ENCODE measurements around the gene LDHB.

The LDHB gene

GRCh38 chr12:21627924-21628323 is 29.7 kb downstream of the LDHB start:
- no peaks in the 10 kb centered on the region for H3K79me2 ChIP-seq (ENCODE audit: insufficient read depth, low read length)
- no peaks in the 10 kb centered on the region for H3K27me3 ChIP-seq (ENCODE audit: low read length)
- H3K36me3 ChIP-seq (ENCODE audit: low read length), result peaks cover 4% of the 10 kb centered on the region; the same call in 1 of the 2 replicates
- no peaks in the 10 kb centered on the region for H3K9me3 ChIP-seq (ENCODE audit: insufficient read depth, low read length)
- no peak for TF ChIP-seq EZH2phosphoT487 (conservative IDR thresholded peaks at IDR 0.05; ENCODE audit: low read length)
- no peak for TF ChIP-seq CTCF (IDR thresholded peaks at IDR 0.05; ENCODE audit: insufficient read depth, low read length, poor library complexity, severe bottlenecking)
- peaks cover 7% of the 10 kb centered on the region for H3F3A ChIP-seq (ENCODE audit: insufficient read depth)
- H2AFZ ChIP-seq (ENCODE audit: low read depth, low read length, severe bottlenecking), result no peak overlapping the region
- H4K20me1 ChIP-seq (ENCODE audit: low read depth, low read length), result no peaks in the 10 kb centered on the region
- no peak overlapping the region for H3K4me3 ChIP-seq (ENCODE audit: insufficient read depth, low read length, poor library complexity, severe bottlenecking)
- H3K9ac ChIP-seq (ENCODE audit: low read length), result no peak overlapping the region
- no peak overlapping the region for H3K27ac ChIP-seq (ENCODE audit: low read depth, low read length)
- no peaks in the 10 kb centered on the region for H3K9me2 ChIP-seq (replicated peaks; ENCODE audit: insufficient read depth, low read length)
- H3K4me2 ChIP-seq (ENCODE audit: low read depth, low read length, poor library complexity, severe bottlenecking), result no peak overlapping the region

DNA sequence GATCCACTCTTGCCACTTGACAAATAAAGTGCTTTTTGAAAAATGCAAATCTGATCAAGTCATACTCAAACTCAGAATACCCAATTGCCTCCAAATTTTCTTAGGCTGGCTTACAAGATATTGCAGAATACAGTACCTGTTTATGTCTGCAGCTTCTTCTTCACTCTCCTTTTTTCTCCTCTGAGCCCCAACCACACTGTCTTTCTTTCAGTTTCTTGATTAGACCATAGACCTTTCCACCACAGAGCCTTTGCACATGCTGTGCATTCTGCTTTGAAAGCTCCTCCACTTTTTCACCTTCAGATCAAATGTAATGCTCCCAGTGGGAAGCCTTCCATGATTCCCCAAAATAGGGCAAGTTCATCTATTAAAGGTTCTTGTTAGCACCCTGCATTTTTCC is 39.1 kb downstream of the LDHB start:
- H3K9me2 ChIP-seq (replicated peaks; ENCODE audit: insufficient read depth, low read length), result no peaks in the 10 kb centered on the region
- H3K4me3 ChIP-seq (ENCODE audit: insufficient read depth, low read length, poor library complexity, severe bottlenecking), result no peak overlapping the region
- no peak overlapping the region for H3K9ac ChIP-seq (ENCODE audit: low read length)
- H3F3A ChIP-seq (ENCODE audit: insufficient read depth), result no peaks in the 10 kb centered on the region
- no peaks in the 10 kb centered on the region for H4K20me1 ChIP-seq (ENCODE audit: low read depth, low read length)
- H3K79me2 ChIP-seq (ENCODE audit: insufficient read depth, low read length), result no peaks in the 10 kb centered on the region
- no peak overlapping the region for H2AFZ ChIP-seq (ENCODE audit: low read depth, low read length, severe bottlenecking)
- H3K9me3 ChIP-seq (ENCODE audit: insufficient read depth, low read length), result no peaks in the 10 kb centered on the region
- no peak overlapping the region for H3K27ac ChIP-seq (ENCODE audit: low read depth, low read length)
- H3K4me2 ChIP-seq (ENCODE audit: low read depth, low read length, poor library complexity, severe bottlenecking), result no peak overlapping the region
- no peaks in the 10 kb centered on the region for H3K27me3 ChIP-seq (ENCODE audit: low read length)
- no peaks in the 10 kb centered on the region for H3K36me3 ChIP-seq (ENCODE audit: low read length)
- no peak for TF ChIP-seq CTCF (IDR thresholded peaks at IDR 0.05; ENCODE audit: insufficient read depth, low read length, poor library complexity, severe bottlenecking)
- no peak for TF ChIP-seq EZH2phosphoT487 (conservative IDR thresholded peaks at IDR 0.05; ENCODE audit: low read length)

- Histone ChIP-seq H4K20me1 (ENCODE audit: low read depth, low read length) (no peaks in the 10 kb centered on the region), H3K27me3 (ENCODE audit: low read length) (no peaks in the 10 kb centered on the region), H3K4me2 (ENCODE audit: low read depth, low read length, poor library complexity, severe bottlenecking) (no peak overlapping the region), H2AFZ (ENCODE audit: low read depth, low read length, severe bottlenecking) (no peak overlapping the region), H3K9ac (ENCODE audit: low read length) (no peak overlapping the region), H3F3A (ENCODE audit: insufficient read depth) (no peaks in the 10 kb centered on the region), H3K36me3 (ENCODE audit: low read length) (no peaks in the 10 kb centered on the region), H3K4me3 (ENCODE audit: insufficient read depth, low read length, poor library complexity, severe bottlenecking) (no peak overlapping the region), H3K79me2 (ENCODE audit: insufficient read depth, low read length) (no peaks in the 10 kb centered on the region), H3K27ac (ENCODE audit: low read depth, low read length) (no peak overlapping the region), H3K9me2 (replicated peaks; ENCODE audit: insufficient read depth, low read length) (no peaks in the 10 kb centered on the region), H3K9me3 (ENCODE audit: insufficient read depth, low read length) (no peaks in the 10 kb centered on the region)
- TF ChIP-seq CTCF (IDR thresholded peaks at IDR 0.05; ENCODE audit: insufficient read depth, low read length, poor library complexity, severe bottlenecking), result no peak
These were observed 40.6 kb downstream of the LDHB start for GRCh38 chr12:21617030-21617429.

- H3K4me3 ChIP-seq (ENCODE audit: insufficient read depth, low read length, poor library complexity, severe bottlenecking), result no peak overlapping the region
- H3K27me3 ChIP-seq (ENCODE audit: low read length), result no peaks in the 10 kb centered on the region
- H3K79me2 ChIP-seq (ENCODE audit: insufficient read depth, low read length), result no peaks in the 10 kb centered on the region
- no peak overlapping the region for H2AFZ ChIP-seq (ENCODE audit: low read depth, low read length, severe bottlenecking)
- H3K9me3 ChIP-seq (ENCODE audit: insufficient read depth, low read length), result no peaks in the 10 kb centered on the region
- no peaks in the 10 kb centered on the region for H3K9me2 ChIP-seq (replicated peaks; ENCODE audit: insufficient read depth, low read length)
- H3F3A ChIP-seq (ENCODE audit: insufficient read depth), result no peaks in the 10 kb centered on the region
- no peak overlapping the region for H3K27ac ChIP-seq (ENCODE audit: low read depth, low read length)
- H3K36me3 ChIP-seq (ENCODE audit: low read length), result no peaks in the 10 kb centered on the region
- no peak overlapping the region for H3K9ac ChIP-seq (ENCODE audit: low read length)
- H3K4me2 ChIP-seq (ENCODE audit: low read depth, low read length, poor library complexity, severe bottlenecking), result no peak overlapping the region
- TF ChIP-seq CTCF (IDR thresholded peaks at IDR 0.05; ENCODE audit: insufficient read depth, low read length, poor library complexity, severe bottlenecking), result no peak
- no peak for TF ChIP-seq EZH2phosphoT487 (conservative IDR thresholded peaks at IDR 0.05; ENCODE audit: low read length)
- no peaks in the 10 kb centered on the region for H4K20me1 ChIP-seq (ENCODE audit: low read depth, low read length)
These were observed 42.2 kb downstream of the LDHB start for GRCh38 chr12:21615431-21615830.

All from SU-DHL-6 (cell line).